Measurements from ENCODE around the gene TRAF5. TPM values are rescaled to one million over a fixed set of nuclear protein-coding genes. Genes with fewer than 3 reads are reported as not detected.

TRAF5 gene
- total and polyA plus RNA-seq, 2 donors (not counting 3 experiments of a cell fraction or from before 2014, with no cell fraction given) = 8.5 to 17.6 TPM

GRCh38 chr1:211332036-211332616, 5.5 kb downstream of the TRAF5 start:
- dilution Hi-C loops (cut with MboI; ENCODE audit: extremely low pct_ligation_motif_present, low sequenced_read_pairs) = no loop called here
- no peak for DNase-seq (ENCODE audit: low read depth, low spot score)
- no peaks in the 10 kb centered on the region for H3K9me3 ChIP-seq (replicated peaks; ENCODE audit: control insufficient read depth, insufficient read depth, low read length)

More at GRCh38 chr1:211332036-211332616, 5.5 kb downstream of the TRAF5 start:
- H3K4me2 ChIP-seq (ENCODE audit: insufficient read depth, low read length) = no peak overlapping the region
- FAIRE-seq = no peak
- no peaks in the 10 kb centered on the region for H4K20me1 ChIP-seq (replicated peaks; ENCODE audit: control insufficient read depth, extremely low read depth, insufficient read depth, low read length)
- no peak overlapping the region for H2AFZ ChIP-seq (ENCODE audit: low read depth, low read length)
- no peak overlapping the region for H3K27ac ChIP-seq (ENCODE audit: insufficient read depth, low read depth, low read length)
- intact Hi-C loops (cut with micrococcal nuclease) = no loop called here
- H3K4me3 ChIP-seq (replicated peaks in 1 of 3; ENCODE audit: insufficient read depth in 1 of 3, low read depth in 1 of 3, low read length in 3 of 3) = no peak overlapping the region
- H3K9ac ChIP-seq (replicated peaks; ENCODE audit: extremely low read depth, insufficient read depth, low read length) = no peak overlapping the region
- TF ChIP-seq, protein P1, sequence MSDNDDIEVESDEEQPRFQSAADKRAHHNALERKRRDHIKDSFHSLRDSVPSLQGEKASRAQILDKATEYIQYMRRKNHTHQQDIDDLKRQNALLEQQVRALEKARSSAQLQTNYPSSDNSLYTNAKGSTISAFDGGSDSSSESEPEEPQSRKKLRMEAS (IDR thresholded peaks at IDR 0.05; ENCODE audit: insufficient read depth, insufficient read length) = no peak
- TF ChIP-seq FOS (IDR thresholded peaks at IDR 0.05; ENCODE audit: borderline replicate concordance, insufficient read depth, low read length) (no peak), MYC (IDR thresholded peaks at IDR 0.05; ENCODE audit: low read depth, low read length) (no peak), POLR2A (IDR thresholded peaks at IDR 0.05; ENCODE audit: low read depth, low read length) (no peak), GATA2 (IDR thresholded peaks at IDR 0.05; ENCODE audit: insufficient read depth, insufficient read length, low read depth, low read length) (no peak), JUN (IDR thresholded peaks at IDR 0.05; ENCODE audit: borderline replicate concordance, insufficient read depth, insufficient read length, low read depth) (no peak), POLR2AphosphoS5 (IDR thresholded peaks at IDR 0.05; ENCODE audit: insufficient read depth, low read depth, low read length) (no peak), EZH2 (IDR thresholded peaks at IDR 0.05; ENCODE audit: borderline replicate concordance, low read depth, low read length, severe bottlenecking) (no peak)
- TF ChIP-seq, protein P2, sequence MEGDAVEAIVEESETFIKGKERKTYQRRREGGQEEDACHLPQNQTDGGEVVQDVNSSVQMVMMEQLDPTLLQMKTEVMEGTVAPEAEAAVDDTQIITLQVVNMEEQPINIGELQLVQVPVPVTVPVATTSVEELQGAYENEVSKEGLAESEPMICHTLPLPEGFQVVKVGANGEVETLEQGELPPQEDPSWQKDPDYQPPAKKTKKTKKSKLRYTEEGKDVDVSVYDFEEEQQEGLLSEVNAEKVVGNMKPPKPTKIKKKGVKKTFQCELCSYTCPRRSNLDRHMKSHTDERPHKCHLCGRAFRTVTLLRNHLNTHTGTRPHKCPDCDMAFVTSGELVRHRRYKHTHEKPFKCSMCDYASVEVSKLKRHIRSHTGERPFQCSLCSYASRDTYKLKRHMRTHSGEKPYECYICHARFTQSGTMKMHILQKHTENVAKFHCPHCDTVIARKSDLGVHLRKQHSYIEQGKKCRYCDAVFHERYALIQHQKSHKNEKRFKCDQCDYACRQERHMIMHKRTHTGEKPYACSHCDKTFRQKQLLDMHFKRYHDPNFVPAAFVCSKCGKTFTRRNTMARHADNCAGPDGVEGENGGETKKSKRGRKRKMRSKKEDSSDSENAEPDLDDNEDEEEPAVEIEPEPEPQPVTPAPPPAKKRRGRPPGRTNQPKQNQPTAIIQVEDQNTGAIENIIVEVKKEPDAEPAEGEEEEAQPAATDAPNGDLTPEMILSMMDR (IDR thresholded peaks at IDR 0.05; ENCODE audit: extremely low read depth in 1 of 2, insufficient read depth in 1 of 2, low read depth in 1 of 2, low read length in 2 of 2) = no peak
- no TSS peak for BruUV-seq (replicated peaks)
- POLR2A ChIA-PET = no interaction called here
- no peaks in the 10 kb centered on the region for H3K27me3 ChIP-seq (ENCODE audit: control insufficient read depth in 2 of 2, insufficient read depth in 2 of 2, low read length in 2 of 2)
- H3K4me1 ChIP-seq (ENCODE audit: control insufficient read depth, extremely low read depth, insufficient read depth, low read length) = peaks cover 15% of the 10 kb centered on the region
- H3K9me1 ChIP-seq (replicated peaks; ENCODE audit: control insufficient read depth, extremely low read depth, insufficient read depth, low read length) = no peaks in the 10 kb centered on the region
- H3K79me2 ChIP-seq (ENCODE audit: control insufficient read depth, insufficient read depth, low read length) = no peaks in the 10 kb centered on the region
- H3K36me3 ChIP-seq (ENCODE audit: control insufficient read depth in 2 of 2, extremely low read depth in 1 of 2, insufficient read depth in 2 of 2, low read length in 2 of 2) = no peaks in the 10 kb centered on the region
- CTCF ChIA-PET = interaction anchor here (0.8 to 2.1 kb wide), 3 partner anchors 9 to 144 kb away, joined by 3 to 12 read pairs (median 4); no protein-coding TSS in a partner anchor

Data from endothelial cell of umbilical vein (primary cell).